Measurements from ENCODE around the gene SLC9A8.

SLC9A8 gene

GRCh38 chr20:49868538-49868937 lies 55.9 kb downstream of the SLC9A8 start:
- DNase-seq, result no peak
- H3K18ac ChIP-seq (ENCODE audit: low read length), result no peak overlapping the region
- H2BK12ac ChIP-seq (ENCODE audit: low read length), result no peak overlapping the region
- peaks cover 2 to 17% of the 10 kb centered on the region in 2 experiments for H3K4me1 ChIP-seq (ENCODE audit: control insufficient read depth in 1 of 2, insufficient read depth in 2 of 2, low read length in 2 of 2)
- H3K36me3 ChIP-seq (ENCODE audit: control insufficient read depth in 1 of 2, insufficient read depth in 2 of 2, low read length in 2 of 2), result peaks cover 4 to 8% of the 10 kb centered on the region in 2 experiments
- H3K27ac ChIP-seq (ENCODE audit: low read depth, low read length), result no peak overlapping the region
- H2AFZ ChIP-seq (ENCODE audit: insufficient read depth, low read length, poor library complexity), result no peak overlapping the region
- H4K8ac ChIP-seq (ENCODE audit: low read depth, low read length), result no peak overlapping the region
- no peaks in the 10 kb centered on the region for H3K9me3 ChIP-seq (ENCODE audit: insufficient read depth, low read depth, low read length)
- no peak overlapping the region for H3K4me3 ChIP-seq (ENCODE audit: low read depth, low read length)
- no peak overlapping the region for H2BK5ac ChIP-seq (ENCODE audit: low read depth, low read length, poor library complexity)
- no peak overlapping the region for H3K23ac ChIP-seq (ENCODE audit: low read length)
- no peak overlapping the region for H4K12ac ChIP-seq (ENCODE audit: low read depth, low read length)
- H2AK5ac ChIP-seq (ENCODE audit: low read length), result no peak overlapping the region
- H3K4me2 ChIP-seq (ENCODE audit: low read length), result no peak overlapping the region
- no peak overlapping the region for H3K4ac ChIP-seq (ENCODE audit: low read depth, low read length)
- H3K14ac ChIP-seq (ENCODE audit: low read length), result no peak overlapping the region
- no peaks in the 10 kb centered on the region for H3K79me1 ChIP-seq (ENCODE audit: low read length)
- H2BK120ac ChIP-seq (ENCODE audit: insufficient read depth, low read length, poor library complexity), result no peak overlapping the region
- H4K91ac ChIP-seq (ENCODE audit: low read depth, low read length), result no peak overlapping the region
- H3K9ac ChIP-seq (ENCODE audit: low read length), result no peak overlapping the region
- H3K27me3 ChIP-seq (ENCODE audit: insufficient read depth, low read length), result no peaks in the 10 kb centered on the region
- H3K79me2 ChIP-seq (ENCODE audit: control insufficient read depth, insufficient read depth, low read length, poor library complexity), result no peaks in the 10 kb centered on the region
- no CpG with 5 or more reads among the region's 3 CpGs for WGBS (ENCODE audit: extremely low coverage, insufficient coverage, insufficient read length)

GRCh38 chr20:49868964-49869363 lies 56.3 kb downstream of the SLC9A8 start:
- Histone ChIP-seq H4K8ac (ENCODE audit: low read depth, low read length) (no peak overlapping the region), H2BK5ac (ENCODE audit: low read depth, low read length, poor library complexity) (no peak overlapping the region), H3K4me3 (ENCODE audit: low read depth, low read length) (no peak overlapping the region), H3K4me2 (ENCODE audit: low read length) (no peak overlapping the region), H3K9ac (ENCODE audit: low read length) (no peak overlapping the region), H3K9me3 (ENCODE audit: insufficient read depth, low read depth, low read length) (no peaks in the 10 kb centered on the region), H3K79me2 (ENCODE audit: control insufficient read depth, insufficient read depth, low read length, poor library complexity) (no peaks in the 10 kb centered on the region), H3K27ac (ENCODE audit: low read depth, low read length) (no peak overlapping the region), H2BK12ac (ENCODE audit: low read length) (no peak overlapping the region), H2AK5ac (ENCODE audit: low read length) (no peak overlapping the region), H2AFZ (ENCODE audit: insufficient read depth, low read length, poor library complexity) (no peak overlapping the region), H3K79me1 (ENCODE audit: low read length) (no peaks in the 10 kb centered on the region), H3K27me3 (ENCODE audit: insufficient read depth, low read length) (no peaks in the 10 kb centered on the region), H4K12ac (ENCODE audit: low read depth, low read length) (no peak overlapping the region), H3K18ac (ENCODE audit: low read length) (no peak overlapping the region), H3K4me1 (ENCODE audit: control insufficient read depth in 1 of 2, insufficient read depth in 2 of 2, low read length in 2 of 2) (peaks cover 2 to 17% of the 10 kb centered on the region in 2 experiments), H3K14ac (ENCODE audit: low read length) (no peak overlapping the region), H2BK120ac (ENCODE audit: insufficient read depth, low read length, poor library complexity) (no peak overlapping the region), H3K36me3 (ENCODE audit: control insufficient read depth in 1 of 2, insufficient read depth in 2 of 2, low read length in 2 of 2) (peaks cover 4 to 8% of the 10 kb centered on the region in 2 experiments), H3K23ac (ENCODE audit: low read length) (no peak overlapping the region), H3K4ac (ENCODE audit: low read depth, low read length) (no peak overlapping the region), H4K91ac (ENCODE audit: low read depth, low read length) (no peak overlapping the region)
- WGBS (ENCODE audit: extremely low coverage, insufficient coverage, insufficient read length), result no CpG with 5 or more reads among the region's 5 CpGs
- DNase-seq, result no peak

DNA sequence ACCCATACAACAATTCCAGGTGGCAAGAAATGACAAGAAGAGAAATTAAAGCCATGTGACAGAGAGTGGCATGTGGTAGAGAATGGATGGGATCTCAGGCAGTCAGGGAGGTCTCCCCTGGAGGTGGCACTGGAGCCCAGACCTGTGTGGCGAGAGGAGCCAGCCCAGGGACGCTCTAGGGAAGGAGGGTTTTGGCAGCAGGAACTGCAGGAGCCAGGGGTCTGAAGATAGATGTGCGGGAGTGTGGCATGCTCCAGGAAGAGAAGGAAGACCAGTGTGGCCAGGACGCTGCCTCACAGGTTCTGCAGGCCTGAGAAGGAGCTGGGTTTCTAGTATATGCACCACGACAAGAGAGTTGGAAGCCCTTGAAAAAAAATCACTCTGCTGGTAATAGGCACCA lies 57.6 kb downstream of the SLC9A8 start:
- Histone ChIP-seq H4K91ac (ENCODE audit: low read depth, low read length) (no peak overlapping the region), H2BK120ac (ENCODE audit: insufficient read depth, low read length, poor library complexity) (no peak overlapping the region), H3K9ac (ENCODE audit: low read length) (no peak overlapping the region), H3K79me2 (ENCODE audit: control insufficient read depth, insufficient read depth, low read length, poor library complexity) (no peaks in the 10 kb centered on the region), H3K4me2 (ENCODE audit: low read length) (no peak overlapping the region), H2BK5ac (ENCODE audit: low read depth, low read length, poor library complexity) (no peak overlapping the region), H4K12ac (ENCODE audit: low read depth, low read length) (peak overlapping the region; percentile 59), H3K4me1 (ENCODE audit: control insufficient read depth in 1 of 2, insufficient read depth in 2 of 2, low read length in 2 of 2) (peaks cover 2 to 17% of the 10 kb centered on the region in 2 experiments), H3K79me1 (ENCODE audit: low read length) (no peaks in the 10 kb centered on the region), H3K23ac (ENCODE audit: low read length) (no peak overlapping the region), H3K27me3 (ENCODE audit: insufficient read depth, low read length) (no peaks in the 10 kb centered on the region), H4K8ac (ENCODE audit: low read depth, low read length) (no peak overlapping the region), H3K9me3 (ENCODE audit: insufficient read depth, low read depth, low read length) (no peaks in the 10 kb centered on the region), H3K36me3 (ENCODE audit: control insufficient read depth in 1 of 2, insufficient read depth in 2 of 2, low read length in 2 of 2) (peaks cover 2 to 10% of the 10 kb centered on the region in 2 experiments), H2AFZ (ENCODE audit: insufficient read depth, low read length, poor library complexity) (no peak overlapping the region), H3K14ac (ENCODE audit: low read length) (no peak overlapping the region), H2AK5ac (ENCODE audit: low read length) (no peak overlapping the region), H3K18ac (ENCODE audit: low read length) (no peak overlapping the region), H3K4ac (ENCODE audit: low read depth, low read length) (no peak overlapping the region), H3K4me3 (ENCODE audit: low read depth, low read length) (no peak overlapping the region), H2BK12ac (ENCODE audit: low read length) (no peak overlapping the region), H3K27ac (ENCODE audit: low read depth, low read length) (no peak overlapping the region)
- DNase-seq, result no peak
- WGBS (ENCODE audit: extremely low coverage, insufficient coverage, insufficient read length), result no CpG with 5 or more reads among the region's 5 CpGs

GRCh38 chr20:49871391-49871948 lies 58.8 kb downstream of the SLC9A8 start:
- Histone ChIP-seq H4K12ac (ENCODE audit: low read depth, low read length) (no peak overlapping the region), H3K27ac (ENCODE audit: low read depth, low read length) (peak overlapping the region; percentile 20), H3K4me2 (ENCODE audit: low read length) (no peak overlapping the region), H3K4me1 (ENCODE audit: control insufficient read depth in 1 of 2, insufficient read depth in 2 of 2, low read length in 2 of 2) (peaks cover 2 to 17% of the 10 kb centered on the region in 2 experiments), H3K79me2 (ENCODE audit: control insufficient read depth, insufficient read depth, low read length, poor library complexity) (no peaks in the 10 kb centered on the region), H3K18ac (ENCODE audit: low read length) (no peak overlapping the region), H2BK120ac (ENCODE audit: insufficient read depth, low read length, poor library complexity) (no peak overlapping the region), H3K23ac (ENCODE audit: low read length) (no peak overlapping the region), H3K27me3 (ENCODE audit: insufficient read depth, low read length) (no peaks in the 10 kb centered on the region), H3K36me3 (ENCODE audit: control insufficient read depth in 1 of 2, insufficient read depth in 2 of 2, low read length in 2 of 2) (peaks cover 0 to 5% of the 10 kb centered on the region in 2 experiments), H3K9ac (ENCODE audit: low read length) (no peak overlapping the region), H2AK5ac (ENCODE audit: low read length) (no peak overlapping the region), H2AFZ (ENCODE audit: insufficient read depth, low read length, poor library complexity) (no peak overlapping the region), H4K91ac (ENCODE audit: low read depth, low read length) (no peak overlapping the region), H3K4ac (ENCODE audit: low read depth, low read length) (no peak overlapping the region), H2BK12ac (ENCODE audit: low read length) (no peak overlapping the region), H4K8ac (ENCODE audit: low read depth, low read length) (no peak overlapping the region), H3K4me3 (ENCODE audit: low read depth, low read length) (no peak overlapping the region), H3K9me3 (ENCODE audit: insufficient read depth, low read depth, low read length) (no peaks in the 10 kb centered on the region), H3K79me1 (ENCODE audit: low read length) (no peaks in the 10 kb centered on the region), H2BK5ac (ENCODE audit: low read depth, low read length, poor library complexity) (no peak overlapping the region), H3K14ac (ENCODE audit: low read length) (no peak overlapping the region)
- DNase-seq, result peak; percentile 78 to 82
- no CpG with 5 or more reads among the region's 6 CpGs for WGBS (ENCODE audit: extremely low coverage, insufficient coverage, insufficient read length)

All from trophoblast cell (in vitro differentiated cells and primary cell).